PFSK-1 (cell line): ENCODE measurements around the gene FYN.

Experiments
- FOXP2 ChIP-seq: optimal IDR thresholded peaks from 2 replicates; pipeline ENCODE3; 2011; ENCODE audit warnings: borderline replicate concordance, control low read depth, inconsistent platforms; ENCODE audit not compliant: insufficient read depth; ENCODE audit errors: extremely low read length, extremely low read depth
- POLR2AphosphoS5 ChIP-seq: IDR thresholded peaks from 2 replicates; pipeline ENCODE4 v1.6.1; 2012; ENCODE audit warnings: low read depth, mild to moderate bottlenecking, control low read depth, low read length, moderate library complexity
- TAF1 ChIP-seq: IDR thresholded peaks from 2 replicates; pipeline ENCODE4 v1.6.1; 2012; ENCODE audit warnings: low read length, control low read depth, borderline replicate concordance; ENCODE audit not compliant: insufficient read depth
- TF ChIP-seq, protein P1 (sequence below), 2 experiments: IDR thresholded peaks; 2 replicates each; pipeline versions ENCODE4 v1.6.1 to v1.8.0; 2011 to 2012; ENCODE audit warnings: low read depth in 2 of 2, low read length in 2 of 2, control low read depth in 1 of 2, inconsistent platforms in 1 of 2, mild to moderate bottlenecking in 1 of 2, moderate library complexity in 1 of 2; ENCODE audit not compliant: insufficient read depth in 1 of 2

DNA sequence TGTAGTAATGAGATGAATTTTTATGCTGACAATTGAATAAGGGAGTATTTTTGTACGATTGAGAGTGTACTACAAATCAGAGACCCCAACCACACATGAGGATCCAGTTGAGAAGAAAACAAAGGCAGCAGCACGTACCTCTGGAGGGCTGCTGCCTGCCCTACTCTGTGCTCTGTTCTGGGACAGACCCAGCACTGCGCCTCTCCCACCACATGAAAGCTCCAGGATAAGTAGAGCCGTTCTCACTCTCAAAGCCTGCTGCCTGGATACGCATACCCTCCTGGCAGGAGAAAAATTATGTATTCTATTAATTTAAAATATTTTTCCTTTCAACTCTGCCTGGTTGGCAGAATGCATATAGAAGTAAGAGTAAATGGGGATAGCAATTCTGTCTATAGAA lies 256.1 kb downstream of the FYN start:
- TF ChIP-seq POLR2AphosphoS5 (no peak), TAF1 (no peak), FOXP2 (no peak)
- TF ChIP-seq, protein P1, sequence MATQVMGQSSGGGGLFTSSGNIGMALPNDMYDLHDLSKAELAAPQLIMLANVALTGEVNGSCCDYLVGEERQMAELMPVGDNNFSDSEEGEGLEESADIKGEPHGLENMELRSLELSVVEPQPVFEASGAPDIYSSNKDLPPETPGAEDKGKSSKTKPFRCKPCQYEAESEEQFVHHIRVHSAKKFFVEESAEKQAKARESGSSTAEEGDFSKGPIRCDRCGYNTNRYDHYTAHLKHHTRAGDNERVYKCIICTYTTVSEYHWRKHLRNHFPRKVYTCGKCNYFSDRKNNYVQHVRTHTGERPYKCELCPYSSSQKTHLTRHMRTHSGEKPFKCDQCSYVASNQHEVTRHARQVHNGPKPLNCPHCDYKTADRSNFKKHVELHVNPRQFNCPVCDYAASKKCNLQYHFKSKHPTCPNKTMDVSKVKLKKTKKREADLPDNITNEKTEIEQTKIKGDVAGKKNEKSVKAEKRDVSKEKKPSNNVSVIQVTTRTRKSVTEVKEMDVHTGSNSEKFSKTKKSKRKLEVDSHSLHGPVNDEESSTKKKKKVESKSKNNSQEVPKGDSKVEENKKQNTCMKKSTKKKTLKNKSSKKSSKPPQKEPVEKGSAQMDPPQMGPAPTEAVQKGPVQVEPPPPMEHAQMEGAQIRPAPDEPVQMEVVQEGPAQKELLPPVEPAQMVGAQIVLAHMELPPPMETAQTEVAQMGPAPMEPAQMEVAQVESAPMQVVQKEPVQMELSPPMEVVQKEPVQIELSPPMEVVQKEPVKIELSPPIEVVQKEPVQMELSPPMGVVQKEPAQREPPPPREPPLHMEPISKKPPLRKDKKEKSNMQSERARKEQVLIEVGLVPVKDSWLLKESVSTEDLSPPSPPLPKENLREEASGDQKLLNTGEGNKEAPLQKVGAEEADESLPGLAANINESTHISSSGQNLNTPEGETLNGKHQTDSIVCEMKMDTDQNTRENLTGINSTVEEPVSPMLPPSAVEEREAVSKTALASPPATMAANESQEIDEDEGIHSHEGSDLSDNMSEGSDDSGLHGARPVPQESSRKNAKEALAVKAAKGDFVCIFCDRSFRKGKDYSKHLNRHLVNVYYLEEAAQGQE (IDR thresholded peaks at IDR 0.05; ENCODE audit: insufficient read depth in 1 of 2, low read depth in 2 of 2, low read length in 2 of 2), result no peak
